Measurements from ENCODE around the gene VSTM2L.
"Not testable (repeated sequence)": the region's sequence is repeated elsewhere in the genome, so short reads cannot be mapped to it uniquely, and the experiment has no call there.

- not testable (repeated sequence) for TF ChIP-seq POLR2AphosphoS5 (IDR thresholded peaks at IDR 0.05; ENCODE audit: insufficient read depth, low read depth, low read length); POLR2A (IDR thresholded peaks at IDR 0.05; ENCODE audit: low read depth, low read length); CTCF (IDR thresholded peaks at IDR 0.05; ENCODE audit: extremely low read depth in 1 of 2, insufficient read depth in 1 of 2, low read depth in 1 of 2, low read length in 2 of 2); MAX (IDR thresholded peaks at IDR 0.05; ENCODE audit: insufficient read depth, insufficient read length); JUN (IDR thresholded peaks at IDR 0.05; ENCODE audit: borderline replicate concordance, insufficient read depth, insufficient read length, low read depth); EZH2 (IDR thresholded peaks at IDR 0.05; ENCODE audit: borderline replicate concordance, low read depth, low read length, severe bottlenecking); MYC (IDR thresholded peaks at IDR 0.05; ENCODE audit: low read depth, low read length)
Measured at GRCh38 chr20:37963483-37963882, 60.6 kb downstream of the VSTM2L start.
